SH-SY5Y (cell line): Measurements from ENCODE around the gene DSCAM.

Experiments
- GATA2 ChIP-seq: IDR thresholded peaks from 2 replicates; pipeline ENCODE4 v1.6.1; 2011; ENCODE audit warnings: mild to moderate bottlenecking, low read depth, low read length
- GATA3 ChIP-seq: IDR thresholded peaks from 2 replicates; pipeline ENCODE4 v1.6.1; 2011; ENCODE audit warnings: low read depth, mild to moderate bottlenecking, low read length, moderate library complexity

GRCh38 chr21:40757366-40757765 is 89.6 kb downstream of the DSCAM start:
- TF ChIP-seq GATA3 (no peak), GATA2 (no peak)
